Measurements from ENCODE around the gene NSD2. TPM values are rescaled to one million over a fixed set of nuclear protein-coding genes. Genes with fewer than 3 reads are reported as not detected.
"Not testable (repeated sequence)": the region's sequence is repeated elsewhere in the genome, so short reads cannot be mapped to it uniquely, and the experiment has no call there.

The NSD2 gene
- total RNA-seq, 1 donor from 2014 or later, result 212 TPM

GRCh38 chr4:1991596-1992434, 120.6 kb downstream of the NSD2 start:
- H3K36me3 Mint-ChIP-seq (ENCODE audit: insufficient read depth), result peaks cover 20% of the 10 kb centered on the region
- DNase-seq (ENCODE audit: low spot score, unreplicated experiment), result no peak
- no peaks in the 10 kb centered on the region for H3K4me1 Mint-ChIP-seq (ENCODE audit: low read depth)

GRCh38 chr4:1992468-1993168, 121.4 kb downstream of the NSD2 start:
- peak; percentile 8 for TF ChIP-seq CTCF (IDR thresholded peaks at IDR 0.05; ENCODE audit: unreplicated experiment)
- H3K27ac Mint-ChIP-seq, result no peak overlapping the region
- H3K9me3 Mint-ChIP-seq (ENCODE audit: low read depth), result no peaks in the 10 kb centered on the region
- no peaks in the 10 kb centered on the region for H3K27me3 Mint-ChIP-seq
- no peak overlapping the region for H3K4me3 Mint-ChIP-seq (ENCODE audit: low read depth)
- DNase-seq (ENCODE audit: low spot score, unreplicated experiment), result no peak
- no peaks in the 10 kb centered on the region for H3K4me1 Mint-ChIP-seq (ENCODE audit: low read depth)
- peaks cover 26% of the 10 kb centered on the region for H3K36me3 Mint-ChIP-seq (ENCODE audit: insufficient read depth)

More at GRCh38 chr4:1991596-1992434, 120.6 kb downstream of the NSD2 start:
- Mint-ChIP-seq H3K9me3 (ENCODE audit: low read depth) (no peaks in the 10 kb centered on the region), H3K4me3 (ENCODE audit: low read depth) (no peak overlapping the region), H3K27ac (no peak overlapping the region), H3K27me3 (no peaks in the 10 kb centered on the region)
- no peak for TF ChIP-seq CTCF (IDR thresholded peaks at IDR 0.05; ENCODE audit: unreplicated experiment)

GRCh38 chr4:1993169-1993516, 122.0 kb downstream of the NSD2 start:
- Mint-ChIP-seq H3K4me3 (ENCODE audit: low read depth) (no peak overlapping the region), H3K36me3 (ENCODE audit: insufficient read depth) (peaks cover 31% of the 10 kb centered on the region), H3K27me3 (no peaks in the 10 kb centered on the region), H3K4me1 (ENCODE audit: low read depth) (peaks cover 2% of the 10 kb centered on the region), H3K27ac (no peak overlapping the region), H3K9me3 (ENCODE audit: low read depth) (peaks cover 4% of the 10 kb centered on the region)
- TF ChIP-seq CTCF (IDR thresholded peaks at IDR 0.05; ENCODE audit: unreplicated experiment), result no peak
- DNase-seq (ENCODE audit: low spot score, unreplicated experiment), result no peak

GRCh38 chr4:1993718-1994516, 122.7 kb downstream of the NSD2 start:
- H3K36me3 Mint-ChIP-seq (ENCODE audit: insufficient read depth), result peaks cover 37% of the 10 kb centered on the region
- not testable (repeated sequence) for H3K9me3 Mint-ChIP-seq (ENCODE audit: low read depth); H3K4me3 Mint-ChIP-seq (ENCODE audit: low read depth); DNase-seq (ENCODE audit: low spot score, unreplicated experiment); H3K27me3 Mint-ChIP-seq; H3K4me1 Mint-ChIP-seq (ENCODE audit: low read depth)
- peak overlapping the region; percentile 59 for H3K27ac Mint-ChIP-seq

- H3K9me3 Mint-ChIP-seq (ENCODE audit: low read depth), result peaks cover 17% of the 10 kb centered on the region
- no peak overlapping the region for H3K4me3 Mint-ChIP-seq (ENCODE audit: low read depth)
- no peak for DNase-seq (ENCODE audit: low spot score, unreplicated experiment)
- peaks cover 47% of the 10 kb centered on the region for H3K36me3 Mint-ChIP-seq (ENCODE audit: insufficient read depth)
- no peak for TF ChIP-seq CTCF (IDR thresholded peaks at IDR 0.05; ENCODE audit: unreplicated experiment)
- no peak overlapping the region for H3K27ac Mint-ChIP-seq
- H3K4me1 Mint-ChIP-seq (ENCODE audit: low read depth), result peaks cover 8% of the 10 kb centered on the region
- H3K27me3 Mint-ChIP-seq, result no peaks in the 10 kb centered on the region
Measured at GRCh38 chr4:1994938-1995337, 123.7 kb downstream of the NSD2 start.

Data from progenitor cell of endocrine pancreas (in vitro differentiated cells).